Dedifferentiated amniotic fluid mesenchymal stem cell (primary cell): ENCODE data around the gene DCC.
"Not testable (repeated sequence)": the region's sequence is repeated elsewhere in the genome, so short reads cannot be mapped to it uniquely, and the experiment has no call there.

ENCODE experiments used
- DNase-seq: peaks from one replicate; pipeline ENCODE4 v3.0.0-alpha.2; 2016; ENCODE audit errors: extremely low spot score

Gene DCC

GRCh38 chr18:53408271-53408670, 1068.3 kb downstream of the DCC start:
- no peak for DNase-seq

- no peak for DNase-seq
Measured at GRCh38 chr18:53411511-53411910, 1071.5 kb downstream of the DCC start.

- DNase-seq = peak; percentile 20
Measured at GRCh38 chr18:53417003-53417402, 1077.0 kb downstream of the DCC start.

GRCh38 chr18:53421869-53422268, 1081.9 kb downstream of the DCC start:
- DNase-seq = no peak

GRCh38 chr18:53422896-53423295, 1082.9 kb downstream of the DCC start:
- no peak for DNase-seq

GRCh38 chr18:53426666-53427184, 1086.7 kb downstream of the DCC start:
- DNase-seq = no peak

- no peak for DNase-seq
Measured at GRCh38 chr18:53441761-53442414, 1101.9 kb downstream of the DCC start.

GRCh38 chr18:53442415-53442783, 1102.4 kb downstream of the DCC start:
- no peak for DNase-seq

GRCh38 chr18:53443336-53443735, 1103.3 kb downstream of the DCC start:
- DNase-seq = no peak

- no peak for DNase-seq
Measured at GRCh38 chr18:53443831-53444230, 1103.8 kb downstream of the DCC start.

GRCh38 chr18:53451902-53452301, 1111.9 kb downstream of the DCC start:
- no peak for DNase-seq

- peak; percentile 80 for DNase-seq
Measured at GRCh38 chr18:53457068-53457467, 1117.1 kb downstream of the DCC start.

- no peak for DNase-seq
Measured at GRCh38 chr18:53458268-53458667, 1118.3 kb downstream of the DCC start.

GRCh38 chr18:53458944-53459580, 1119.1 kb downstream of the DCC start:
- no peak for DNase-seq

GRCh38 chr18:53467756-53468155, 1127.8 kb downstream of the DCC start:
- DNase-seq = no peak

- DNase-seq = not testable (repeated sequence)
Measured at GRCh38 chr18:53468173-53468572, 1128.2 kb downstream of the DCC start.

GRCh38 chr18:53472546-53472945, 1132.5 kb downstream of the DCC start:
- no peak for DNase-seq

GRCh38 chr18:53478155-53478554, 1138.2 kb downstream of the DCC start:
- DNase-seq = no peak

GRCh38 chr18:53486296-53486695, 1146.3 kb downstream of the DCC start:
- DNase-seq = no peak

GRCh38 chr18:53489266-53489665, 1149.3 kb downstream of the DCC start:
- DNase-seq = peak; percentile 51

- no peak for DNase-seq
Measured at GRCh38 chr18:53490019-53490418, 1150.0 kb downstream of the DCC start.

- DNase-seq = no peak
Measured at GRCh38 chr18:53496028-53496427, 1156.0 kb downstream of the DCC start.

- DNase-seq = no peak
Measured at GRCh38 chr18:53503914-53504441, 1164.0 kb downstream of the DCC start.
